ENCODE data around the gene LRCH1. TPM values are rescaled to one million over a fixed set of nuclear protein-coding genes. Genes with fewer than 3 reads are reported as not detected.

The LRCH1 gene
- total RNA-seq, 1 experiment from 2014 or later: 4.9 TPM

DNA sequence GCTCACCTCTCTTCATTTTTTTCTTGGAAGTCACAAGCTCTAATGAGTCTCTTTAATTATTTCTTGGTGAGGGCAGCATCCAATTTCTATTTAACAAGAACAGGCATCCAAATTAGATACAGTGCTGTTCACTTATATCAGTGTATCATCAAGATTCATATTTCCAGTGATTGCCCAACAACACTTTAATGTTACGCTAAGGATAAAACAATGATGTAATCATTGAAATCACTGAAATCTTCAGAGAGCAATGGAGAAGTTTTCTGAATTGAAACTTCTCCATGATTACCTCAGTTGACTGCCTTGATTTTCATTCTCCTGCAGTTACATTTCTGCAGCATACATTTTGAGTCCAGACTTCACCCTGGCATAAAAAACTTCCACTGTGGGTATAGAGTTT lies 17.1 kb upstream of the LRCH1 start:
- no peak for DNase-seq (ENCODE audit: low spot score)

DNA sequence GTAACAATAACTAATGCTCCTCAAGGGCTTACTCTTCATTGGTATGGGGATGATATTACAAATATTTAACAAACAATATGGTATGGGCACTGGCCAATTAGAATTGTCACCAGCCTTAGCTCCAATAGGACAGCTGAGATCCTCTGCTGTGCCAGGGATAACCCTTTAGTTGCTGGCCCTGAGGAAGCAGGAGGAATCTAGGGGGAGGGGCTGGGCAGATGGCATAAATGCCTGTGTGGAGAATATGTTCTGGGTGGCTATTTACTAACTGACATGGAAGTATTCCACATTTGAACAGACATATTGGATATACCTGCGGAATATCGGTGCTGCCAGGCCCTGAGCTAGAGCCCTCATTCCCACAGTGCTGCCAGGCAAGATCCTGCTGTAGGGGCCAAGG lies 16.6 kb upstream of the LRCH1 start:
- DNase-seq (ENCODE audit: low spot score): no peak

DNA sequence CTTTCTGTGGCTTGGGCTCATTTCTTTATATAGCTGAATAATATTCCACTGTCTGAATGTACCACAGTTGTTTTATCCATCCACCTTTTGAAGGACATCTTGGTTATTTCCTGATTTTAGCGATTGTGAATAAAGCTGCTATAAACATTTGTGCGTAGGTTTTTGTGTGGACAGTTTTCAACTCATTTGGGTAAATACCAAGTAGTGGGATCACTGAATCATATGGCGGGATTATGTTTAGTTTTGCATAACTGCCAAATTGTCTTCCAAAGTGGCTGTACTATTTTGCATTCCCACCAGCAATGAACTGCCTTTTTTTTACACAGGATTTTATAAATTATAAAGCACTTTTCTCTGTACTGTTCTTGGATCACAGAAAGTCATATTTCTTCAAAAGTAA lies 13.7 kb upstream of the LRCH1 start:
- DNase-seq (ENCODE audit: low spot score): no peak

DNA sequence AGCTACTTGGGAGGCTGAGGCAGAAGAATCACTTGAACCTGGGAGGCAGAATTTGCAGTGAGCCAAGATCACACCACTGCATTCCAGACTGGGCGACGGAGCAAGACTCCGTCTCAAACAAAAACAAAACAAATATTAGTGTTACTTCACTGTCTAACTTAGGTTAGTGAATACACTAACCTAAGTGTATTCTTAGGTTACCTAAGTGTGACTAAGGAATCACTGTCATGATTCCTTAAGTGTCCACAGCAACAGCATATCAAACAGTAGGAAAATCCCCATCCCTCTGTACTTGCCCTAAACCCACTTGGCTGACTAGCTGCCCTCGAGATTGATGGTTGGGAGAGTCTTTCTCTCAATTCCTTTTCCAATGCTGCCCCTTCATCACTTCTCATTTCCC lies 11.8 kb upstream of the LRCH1 start:
- DNase-seq (ENCODE audit: low spot score): no peak

DNA sequence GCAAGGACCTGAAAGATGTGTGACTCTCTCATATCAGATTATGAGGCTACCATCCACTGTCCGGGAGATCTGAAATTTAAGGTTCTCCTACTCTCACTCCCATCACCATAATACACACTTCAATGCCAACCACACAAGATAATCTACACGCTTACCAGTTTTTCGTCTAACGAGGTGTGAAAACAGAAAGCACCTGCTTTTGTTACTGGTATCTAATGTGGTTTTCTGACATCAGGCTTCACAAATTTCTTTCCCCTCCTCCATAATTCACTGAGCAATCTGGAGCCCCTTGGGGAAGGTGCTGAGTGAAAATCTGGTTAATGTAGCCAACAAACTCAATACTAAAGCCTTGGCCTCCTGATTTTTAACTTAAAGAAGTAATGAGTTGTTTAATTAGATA lies 10.1 kb upstream of the LRCH1 start:
- no peak for DNase-seq (ENCODE audit: low spot score)

DNA sequence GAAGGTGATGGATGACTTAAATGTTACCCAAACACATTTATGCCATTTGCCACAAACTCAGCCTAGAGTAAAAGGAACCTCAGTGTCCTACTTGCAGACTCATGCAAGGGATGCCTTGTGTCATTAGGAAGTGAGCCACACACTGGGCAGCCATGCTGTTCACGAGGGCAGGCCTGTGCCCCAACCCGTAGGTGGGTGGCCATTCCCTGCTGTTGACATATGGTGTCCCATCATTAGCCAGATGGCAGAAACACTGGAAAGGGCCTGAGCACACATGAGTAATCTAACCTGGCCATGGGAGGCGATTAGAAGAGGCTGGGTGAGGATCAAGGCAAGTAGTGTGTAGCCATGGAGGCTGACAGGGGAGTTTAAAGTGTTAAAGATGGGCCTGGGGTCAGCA lies 9.7 kb upstream of the LRCH1 start:
- no peak for DNase-seq (ENCODE audit: low spot score)

DNA sequence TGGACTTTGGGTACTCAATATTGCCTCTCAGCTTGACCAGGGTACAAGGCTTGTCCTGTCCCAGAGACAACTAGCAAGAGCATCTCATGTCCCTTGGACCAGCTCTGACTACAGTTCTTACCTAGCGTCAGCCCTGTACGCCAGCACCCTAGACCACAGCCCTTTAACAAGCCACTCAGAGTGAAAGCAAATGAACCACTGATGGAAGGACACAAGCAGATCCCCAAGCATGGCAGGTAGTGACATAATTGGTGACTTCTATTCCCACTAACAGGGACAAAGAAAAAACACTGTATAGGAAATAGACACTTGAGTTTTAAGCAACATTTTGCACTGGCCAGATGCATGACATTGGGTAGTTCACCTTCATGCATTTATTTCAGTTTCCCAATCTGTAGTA lies 8.8 kb upstream of the LRCH1 start:
- no peak for DNase-seq (ENCODE audit: low spot score)

DNA sequence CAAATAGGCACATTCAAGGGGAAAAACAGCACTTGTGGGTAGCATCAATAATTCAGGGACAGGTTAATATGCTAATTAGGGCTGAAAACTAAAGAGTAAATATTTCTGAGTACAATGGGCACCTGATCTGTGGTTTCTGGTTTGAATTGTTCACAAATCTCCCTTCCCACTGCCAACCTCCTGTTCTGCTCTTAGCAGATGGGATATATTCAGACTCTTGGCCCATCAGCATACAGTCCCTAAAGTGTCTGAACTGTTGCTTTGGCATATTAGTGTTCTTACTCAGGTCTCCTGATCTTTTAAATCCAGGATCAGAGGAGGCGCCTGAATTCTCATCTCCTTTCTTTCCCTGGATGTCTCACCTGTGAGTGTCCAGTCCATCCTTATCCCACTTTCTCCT lies 8.2 kb upstream of the LRCH1 start:
- DNase-seq (ENCODE audit: low spot score): no peak

DNA sequence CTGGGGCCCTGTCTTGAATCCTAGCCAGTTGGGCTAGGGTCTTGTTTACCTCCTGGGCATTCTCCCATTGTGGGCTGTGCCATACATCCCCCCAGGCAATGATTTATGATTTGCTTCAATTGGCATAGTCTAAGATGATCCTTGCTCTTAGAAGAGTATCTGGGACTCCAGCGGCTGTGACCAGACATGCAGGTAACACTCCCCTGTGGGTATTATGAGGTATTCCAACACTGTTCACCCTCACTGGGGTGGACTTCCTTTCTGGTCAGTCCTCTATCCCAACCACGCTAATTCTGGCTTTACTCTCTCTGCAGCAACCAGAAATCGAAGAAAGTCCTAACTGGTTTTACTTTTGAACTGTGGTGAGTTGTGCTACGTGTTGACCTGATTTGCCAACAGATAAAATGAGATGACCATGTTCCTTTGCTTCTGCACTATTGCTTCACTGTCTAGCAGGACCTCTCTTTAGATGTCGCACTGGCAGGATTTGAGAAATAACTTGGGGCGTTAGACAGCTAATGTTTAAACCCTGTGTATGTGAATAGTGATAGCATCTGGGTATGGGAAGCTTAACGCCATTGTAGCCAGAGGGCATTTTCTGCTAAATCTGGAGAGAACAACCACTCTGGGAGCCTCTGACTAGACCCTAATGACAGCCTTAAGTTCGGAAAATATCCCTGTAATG lies 6.7 kb upstream of the LRCH1 start:
- DNase-seq (ENCODE audit: low spot score): no peak

DNA sequence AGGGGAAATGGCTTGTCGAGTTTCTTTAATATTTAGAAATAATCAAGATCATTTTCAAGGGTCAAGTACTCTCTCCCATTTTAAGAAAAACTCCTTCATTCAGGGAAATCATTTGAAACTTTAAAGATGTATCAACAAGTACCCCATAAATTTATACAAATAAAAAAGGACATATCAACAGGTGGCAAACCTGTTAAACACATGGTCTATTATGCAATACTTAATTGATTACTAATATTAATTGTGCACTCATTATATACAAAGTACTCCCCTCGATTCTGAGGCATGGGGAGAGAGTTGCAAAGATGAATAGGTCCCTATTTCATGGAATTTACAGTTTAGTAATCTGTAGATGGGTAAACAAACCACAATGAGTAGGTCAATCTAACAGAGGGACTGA lies 2.1 kb upstream of the LRCH1 start:
- no peak for DNase-seq (ENCODE audit: low spot score)

DNA sequence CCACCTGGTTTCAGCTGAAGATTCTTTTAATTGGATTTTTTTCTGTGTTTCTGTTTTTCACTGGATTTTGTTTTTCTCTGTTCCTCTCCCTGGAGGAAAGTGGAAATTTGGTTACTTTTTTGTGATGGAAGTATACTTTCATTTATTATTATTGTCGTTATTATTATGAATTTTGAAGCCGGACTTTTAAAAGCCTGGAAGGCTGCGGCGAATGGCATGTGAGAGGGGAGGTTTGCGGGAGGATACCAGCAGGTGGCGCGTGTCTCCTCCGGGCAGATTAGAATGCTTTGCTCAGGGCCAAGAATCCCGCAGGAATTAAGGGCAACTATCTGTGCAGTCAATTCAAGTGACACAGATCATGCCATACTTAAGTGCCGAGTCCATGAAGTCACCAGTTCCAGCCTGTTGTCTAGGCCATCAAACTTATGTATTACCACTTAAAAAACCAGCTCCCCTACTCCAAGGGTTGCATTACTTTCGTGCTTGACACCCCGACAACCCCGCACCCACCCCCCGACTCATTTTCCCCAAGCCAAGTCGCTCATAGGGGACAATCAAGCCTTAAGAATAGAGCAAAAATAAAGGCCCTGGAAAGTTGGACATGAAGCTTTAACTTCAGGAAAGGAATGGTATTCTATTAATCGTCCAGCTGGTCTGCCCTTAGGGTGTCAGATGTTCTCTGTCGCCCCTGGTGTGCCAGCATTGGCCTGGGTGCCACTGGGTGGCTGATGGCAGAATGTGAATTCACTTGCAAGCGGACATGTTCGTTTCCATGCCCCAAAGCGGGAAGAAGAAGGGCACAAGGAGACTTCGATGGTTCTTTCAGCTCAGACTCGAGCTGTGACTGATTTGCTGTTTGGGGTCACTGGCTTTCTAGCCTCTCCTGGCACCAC lies 1.3 kb upstream of the LRCH1 start:
- peak; percentile 77 for DNase-seq (ENCODE audit: low spot score)

DNA sequence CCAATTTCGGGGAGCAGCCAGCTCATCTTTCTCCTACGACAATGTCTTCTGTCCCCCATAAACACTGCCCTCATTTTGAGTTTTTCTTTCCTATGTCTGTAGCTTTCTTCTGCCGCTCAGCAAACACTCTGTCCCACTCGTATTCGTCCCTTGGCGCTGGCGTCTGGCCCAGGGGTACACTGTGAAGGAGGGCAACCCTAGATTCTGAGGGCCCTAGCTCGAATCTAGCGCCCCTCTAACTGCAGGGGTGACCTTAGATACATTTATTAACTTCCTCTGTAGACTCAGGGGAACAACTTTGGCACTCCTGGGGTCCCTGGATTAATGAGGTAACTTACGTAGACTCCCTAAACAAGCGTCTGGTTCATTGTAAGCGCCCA lies 677 bp upstream of the LRCH1 start:
- DNase-seq (ENCODE audit: low spot score): no peak

DNA sequence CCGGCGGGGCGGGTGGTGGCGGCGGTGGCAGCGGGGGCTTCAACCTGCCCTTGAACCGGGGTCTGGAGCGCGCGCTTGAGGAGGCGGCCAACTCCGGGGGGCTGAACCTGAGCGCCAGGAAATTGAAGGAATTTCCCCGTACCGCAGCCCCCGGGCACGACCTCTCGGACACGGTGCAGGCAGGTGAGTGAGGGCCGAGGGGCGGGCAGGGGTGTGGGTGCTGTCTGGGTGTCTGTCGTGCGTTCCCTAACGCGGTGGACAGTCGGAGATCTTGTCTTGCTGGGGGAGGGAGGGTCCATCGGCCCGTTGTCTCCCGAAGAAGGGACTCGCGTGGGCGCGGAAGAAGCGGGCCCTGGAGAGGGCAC lies 533 bp downstream of the LRCH1 start:
- no peak for DNase-seq (ENCODE audit: low spot score)

DNA sequence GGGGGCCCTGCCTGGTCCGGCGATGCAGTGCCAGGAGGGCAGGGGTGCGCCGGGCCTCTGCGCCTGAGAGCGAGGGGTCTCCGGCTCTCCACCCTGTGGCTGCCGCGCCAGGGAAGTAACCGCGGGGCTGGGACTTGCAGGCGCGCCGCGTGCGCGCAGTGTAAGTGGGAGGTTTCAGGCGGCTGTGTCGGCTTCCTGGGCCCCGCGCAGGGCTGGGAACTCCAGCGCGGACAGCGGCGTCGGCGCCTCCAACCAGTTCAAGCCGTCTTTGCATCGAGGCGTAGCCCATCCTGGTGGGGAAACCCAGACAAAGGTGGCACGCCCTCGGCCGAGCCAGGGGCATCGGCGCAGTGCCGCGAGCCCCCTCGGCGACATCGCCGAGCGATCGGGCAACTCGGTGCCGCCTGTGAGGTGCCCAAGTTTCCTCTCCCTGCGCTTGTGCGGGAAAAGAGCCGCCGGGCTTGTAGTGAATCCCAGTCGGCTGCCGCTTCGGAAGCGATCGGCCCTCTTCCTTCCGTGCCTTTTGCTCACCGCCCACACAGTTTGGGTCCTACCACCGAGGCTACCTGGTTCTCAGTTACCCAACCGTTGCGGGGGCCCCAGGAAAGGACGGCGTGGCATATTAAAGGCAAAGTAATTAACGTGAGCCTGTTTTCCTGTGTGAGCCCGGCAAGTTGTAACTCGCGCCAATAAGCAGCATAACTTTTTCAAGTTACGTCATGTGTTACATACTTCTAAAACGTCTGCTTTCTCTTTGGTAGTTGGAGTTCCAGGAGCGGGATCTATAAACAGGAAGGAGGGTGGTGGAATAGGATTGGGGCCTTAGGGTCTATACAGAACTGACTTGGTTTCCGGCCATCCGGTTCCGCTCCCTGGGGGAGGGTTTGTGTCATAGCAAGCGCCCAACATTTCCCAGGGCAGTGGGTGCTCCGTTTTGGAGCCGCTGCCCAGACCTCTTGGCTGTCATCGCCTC lies 1.2 kb downstream of the LRCH1 start:
- peak; percentile 75 for DNase-seq (ENCODE audit: low spot score)

DNA sequence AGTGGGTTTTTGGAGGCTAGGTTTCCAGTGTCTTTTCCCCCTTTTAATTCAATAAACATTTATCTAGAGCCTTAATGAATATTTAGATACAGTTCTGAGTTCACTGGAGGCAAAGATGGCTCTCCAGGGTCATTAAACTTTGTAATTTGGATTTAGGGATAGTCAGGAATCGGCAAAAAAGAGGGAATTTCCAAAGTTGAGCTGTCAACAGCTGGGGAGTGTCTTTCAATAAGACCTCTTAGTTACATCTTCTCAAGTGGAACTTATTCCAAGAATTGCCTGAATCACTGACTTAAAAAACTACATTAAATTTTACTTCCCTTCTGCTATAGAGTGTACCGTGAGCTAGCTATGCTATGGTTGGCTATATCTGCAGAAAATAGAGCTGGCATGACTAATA lies 2.0 kb downstream of the LRCH1 start:
- DNase-seq (ENCODE audit: low spot score): no peak

DNA sequence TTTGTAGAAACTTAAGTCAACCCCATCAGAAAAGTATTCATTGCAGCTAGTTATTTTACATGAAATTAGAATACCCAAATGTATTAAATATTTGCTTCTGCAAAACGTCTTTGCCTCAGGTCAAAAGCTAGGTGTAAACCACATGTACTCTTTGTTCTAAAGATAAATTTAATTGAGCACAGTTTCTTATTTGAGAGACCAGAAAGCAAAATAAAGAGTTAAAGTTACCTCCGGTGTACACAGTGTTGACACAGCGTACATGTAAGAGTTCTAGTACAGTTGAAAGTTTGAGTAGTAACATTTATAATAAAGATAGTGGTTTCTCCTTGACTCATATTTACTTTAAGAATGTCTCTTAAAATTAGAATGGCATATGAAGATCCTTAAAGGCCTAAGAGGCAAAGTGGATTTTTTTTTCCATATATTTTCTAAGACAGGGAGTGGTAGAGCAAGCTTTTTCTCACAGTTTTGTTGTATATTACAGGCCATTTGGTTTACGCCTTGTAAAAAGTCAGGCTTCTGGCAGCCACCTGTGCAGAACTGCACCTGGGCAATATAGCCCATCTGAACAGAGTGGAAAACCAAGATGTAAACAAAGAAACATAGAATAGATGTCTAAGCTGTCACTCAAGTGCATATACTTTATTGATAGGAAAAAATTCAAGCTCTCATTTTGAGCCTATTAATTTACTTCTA lies 2.9 kb downstream of the LRCH1 start:
- DNase-seq (ENCODE audit: low spot score): no peak

DNA sequence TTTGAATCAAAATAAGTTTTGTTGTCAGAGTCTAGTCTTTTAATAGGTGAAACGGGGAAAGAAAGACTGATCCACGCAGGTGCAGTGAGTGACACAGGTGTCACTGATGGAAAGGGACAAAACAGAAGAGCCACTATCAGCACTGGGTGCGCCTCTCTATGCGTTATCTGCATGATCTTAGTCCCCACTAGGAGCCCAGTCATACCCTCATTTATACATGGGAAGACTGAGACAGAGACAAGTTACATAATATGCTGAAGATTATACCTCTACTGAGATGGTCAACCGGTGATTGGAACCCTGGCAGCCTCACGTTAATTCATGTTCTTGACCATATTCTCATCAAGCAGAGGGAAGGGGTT lies 3.4 kb downstream of the LRCH1 start:
- no peak for DNase-seq (ENCODE audit: low spot score)

DNA sequence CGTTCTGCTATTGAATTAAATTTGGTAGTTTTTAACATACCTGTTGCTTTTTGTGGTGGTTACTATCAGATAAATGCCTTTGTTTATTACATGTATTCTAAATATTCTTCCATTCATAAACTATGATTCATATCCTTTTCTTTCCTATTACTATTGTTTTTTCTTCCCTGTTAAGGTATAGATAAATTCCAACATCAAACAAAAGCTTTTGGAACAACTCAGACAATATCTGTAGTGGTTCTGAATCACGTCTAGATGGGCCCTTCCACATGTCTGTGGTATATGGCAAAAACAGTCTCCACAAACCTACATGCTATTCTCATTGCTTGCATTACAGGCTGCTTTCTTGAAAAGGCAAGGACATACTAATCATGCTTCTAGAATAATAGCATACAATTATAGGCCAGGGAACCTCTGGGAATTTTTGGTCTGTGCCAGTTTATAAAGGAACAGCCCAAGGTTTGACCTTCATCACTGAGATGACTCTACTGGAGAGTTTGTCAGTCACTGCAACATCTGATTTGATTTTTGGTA lies 6.4 kb downstream of the LRCH1 start:
- DNase-seq (ENCODE audit: low spot score): no peak

DNA sequence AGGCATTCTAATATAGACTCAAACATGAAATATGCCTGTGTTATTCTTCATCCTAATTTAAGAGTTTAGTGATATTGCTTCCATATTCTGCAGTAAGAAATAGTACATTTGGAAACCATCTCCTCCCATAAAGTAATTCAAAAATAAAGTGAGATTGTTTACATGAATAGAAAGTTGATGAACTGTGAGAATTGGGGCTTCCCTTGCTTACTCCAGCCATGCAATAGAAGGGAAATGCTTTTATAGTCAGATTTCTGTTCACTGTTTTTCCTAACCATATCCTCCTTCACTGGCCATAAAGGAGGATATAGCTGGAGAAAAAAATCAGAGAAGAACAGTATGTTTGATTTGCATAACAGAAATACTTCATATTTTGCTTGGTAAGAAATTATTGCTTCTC lies 7.8 kb downstream of the LRCH1 start:
- no peak for DNase-seq (ENCODE audit: low spot score)

DNA sequence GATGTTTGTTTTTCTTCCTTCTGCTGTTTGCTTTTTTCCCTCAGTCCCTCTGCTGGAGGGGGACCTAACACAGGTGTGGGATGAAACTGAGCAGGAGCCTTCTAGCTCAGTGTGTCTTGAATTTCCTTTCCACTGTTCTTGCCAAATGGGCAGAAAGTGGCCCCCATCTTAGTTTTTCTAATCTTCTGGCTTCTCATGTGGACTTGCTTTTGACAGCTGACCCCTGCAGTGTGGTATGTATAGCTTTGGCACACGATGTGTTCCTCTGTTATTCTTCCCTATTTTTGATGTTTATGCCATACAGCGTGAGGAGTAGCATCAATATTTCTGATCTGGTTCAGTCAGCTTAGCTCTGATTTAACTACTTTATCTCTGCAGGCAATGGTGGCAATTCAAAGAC lies 8.3 kb downstream of the LRCH1 start:
- DNase-seq (ENCODE audit: low spot score): no peak

DNA sequence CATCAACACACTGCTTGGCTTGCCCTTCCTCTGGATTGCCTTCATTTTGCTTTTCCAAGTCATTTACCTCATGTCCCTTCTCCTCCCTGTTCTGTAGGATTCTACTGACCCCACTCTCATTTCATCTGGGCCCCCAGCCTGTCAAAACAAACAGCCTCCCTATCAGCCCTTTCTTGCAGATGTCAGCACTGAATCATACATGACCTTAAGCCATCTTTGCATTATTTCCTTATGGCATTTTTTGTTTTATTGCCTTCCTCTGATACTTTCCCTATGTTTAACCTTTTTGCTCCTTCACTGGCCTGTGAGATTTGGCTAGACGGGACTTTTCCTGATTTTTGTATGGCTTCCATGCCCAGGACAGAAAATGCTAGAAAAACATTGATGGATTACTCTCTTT lies 8.7 kb downstream of the LRCH1 start:
- no peak for DNase-seq (ENCODE audit: low spot score)

DNA sequence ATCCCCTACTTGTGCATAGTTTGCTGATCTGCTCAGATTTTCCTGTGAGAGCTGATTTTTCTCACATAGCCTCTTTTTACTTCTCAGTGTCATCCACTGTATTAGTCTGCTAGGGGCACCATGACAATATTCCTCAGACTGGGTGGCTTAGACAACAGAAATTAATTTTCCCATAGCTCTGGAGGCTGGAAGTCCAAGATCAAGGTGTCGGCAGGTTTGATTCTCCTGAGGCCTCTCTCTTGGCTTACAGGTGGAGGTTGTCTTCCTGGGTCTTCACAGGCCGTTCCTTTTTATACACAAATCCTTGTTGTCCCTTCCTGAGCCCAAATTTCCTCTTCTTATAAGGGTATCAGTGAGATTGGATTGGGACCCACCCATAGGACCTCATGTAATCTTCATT lies 9.2 kb downstream of the LRCH1 start:
- no peak for DNase-seq (ENCODE audit: low spot score)
